HG03354 (cell line): Measurements from ENCODE around the gene SVIL.
A peak's percentile ranks its signal among the peaks of the same experiment; 100 is the strongest.
"Not testable (repeated sequence)": the region's sequence is repeated elsewhere in the genome, so short reads cannot be mapped to it uniquely, and the experiment has no call there.

Experiments used
- ATAC-seq: cut with Tn5 transposase; IDR thresholded peaks from one replicate; pipeline ENCODE4 v1.9.1; 2021; ENCODE audit warnings: mild to moderate bottlenecking; ENCODE audit not compliant: unreplicated experiment, poor library complexity, severe bottlenecking

The SVIL gene

DNA sequence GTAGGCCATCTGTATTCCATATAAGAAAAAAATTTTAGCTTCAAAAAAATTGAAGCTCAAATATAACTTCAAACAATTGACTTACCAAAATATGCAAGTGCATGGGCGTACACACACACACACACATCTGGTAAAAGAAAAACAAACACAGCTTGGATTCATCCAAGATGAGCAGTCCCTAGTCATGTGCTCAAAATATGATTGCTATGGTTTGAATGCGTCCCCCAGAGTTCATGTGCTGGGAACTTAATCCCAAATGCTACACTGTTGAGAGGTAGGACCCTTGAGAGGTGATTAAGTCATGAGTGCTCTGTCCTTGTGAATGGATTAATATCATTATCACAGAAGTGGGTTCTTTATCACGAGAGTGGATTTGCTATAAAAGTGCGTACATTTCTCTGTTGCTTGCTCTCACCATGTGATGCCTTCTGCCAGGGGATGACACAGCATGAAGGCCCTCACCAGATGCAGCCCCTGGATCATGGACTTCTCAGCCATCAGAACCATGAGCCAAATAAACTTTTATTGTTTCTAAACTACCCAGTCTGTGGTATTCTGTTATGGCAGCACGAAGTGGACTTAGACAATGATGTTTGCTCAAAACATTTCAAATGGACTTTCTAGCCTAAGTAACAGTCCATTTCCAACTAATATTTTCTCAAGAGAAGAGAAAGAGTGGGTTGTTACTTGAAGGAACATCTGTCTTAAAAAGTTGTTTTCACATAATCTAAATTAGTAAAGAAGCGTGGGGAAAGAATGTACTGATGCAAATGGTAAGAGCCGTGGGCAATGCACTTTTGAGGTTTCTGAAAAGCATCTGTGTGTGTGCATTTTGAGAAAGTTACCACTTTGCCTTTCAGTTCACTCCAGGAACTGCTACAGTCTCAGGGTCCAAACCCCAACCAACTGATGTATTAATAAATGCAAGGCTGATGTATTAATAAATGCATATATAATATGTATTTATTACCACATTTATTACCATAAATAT lies 15.1 kb upstream of the SVIL start:
- ATAC-seq, result no peak

DNA sequence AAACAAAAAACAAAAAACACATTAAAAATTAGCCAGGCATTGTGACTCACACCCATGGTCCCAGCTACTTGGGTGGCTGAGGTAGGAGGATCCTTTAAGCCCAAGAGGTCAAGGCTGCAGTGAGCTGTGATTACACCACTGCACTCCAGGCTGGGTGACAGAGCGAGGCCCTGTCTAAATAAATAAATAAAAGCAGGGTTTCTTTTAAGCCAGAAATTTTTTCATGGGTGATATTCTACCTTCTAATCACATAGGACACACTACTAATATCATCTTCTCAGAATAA lies 14.2 kb upstream of the SVIL start:
- no peak for ATAC-seq

DNA sequence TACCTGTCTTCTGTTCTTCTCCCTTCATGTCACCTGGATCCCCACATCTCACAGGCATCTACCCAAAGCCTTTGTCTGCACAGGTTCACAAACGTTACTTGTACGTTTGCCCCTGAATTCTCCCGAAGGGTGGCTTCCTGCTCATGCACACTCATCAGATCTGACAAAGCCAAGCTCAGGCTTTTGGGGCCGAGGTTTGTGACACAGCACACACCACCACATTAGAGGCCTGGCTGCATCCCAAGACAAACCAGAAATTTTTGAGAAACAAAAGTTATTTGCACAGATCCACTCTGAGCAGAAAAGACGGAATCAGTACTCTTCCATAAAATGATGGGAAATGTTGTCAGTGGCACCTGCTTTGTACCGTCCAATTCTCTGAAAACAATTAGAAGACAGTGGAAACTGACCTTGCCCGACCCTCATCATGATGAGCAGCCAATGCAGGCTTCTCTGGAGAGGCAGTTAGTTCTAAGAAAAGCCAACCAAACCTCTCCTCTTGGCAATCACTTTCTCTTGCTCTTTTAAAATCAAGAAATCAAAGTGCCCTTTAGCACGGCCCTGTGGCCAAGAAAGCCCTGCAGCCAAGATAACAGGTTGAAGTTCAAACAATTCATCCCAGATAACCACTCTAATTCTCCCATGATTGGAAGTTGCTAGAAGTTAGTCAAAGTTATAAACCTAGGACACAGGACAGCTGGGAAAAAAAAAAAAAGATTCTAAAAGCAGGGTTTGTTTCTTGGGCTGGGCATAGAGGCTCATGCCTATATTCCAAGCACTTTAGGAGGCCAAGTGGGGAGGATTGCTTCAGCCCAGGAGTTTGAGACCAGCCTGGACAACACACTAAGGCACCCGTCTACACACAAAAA lies 13.6 kb upstream of the SVIL start:
- no peak for ATAC-seq

DNA sequence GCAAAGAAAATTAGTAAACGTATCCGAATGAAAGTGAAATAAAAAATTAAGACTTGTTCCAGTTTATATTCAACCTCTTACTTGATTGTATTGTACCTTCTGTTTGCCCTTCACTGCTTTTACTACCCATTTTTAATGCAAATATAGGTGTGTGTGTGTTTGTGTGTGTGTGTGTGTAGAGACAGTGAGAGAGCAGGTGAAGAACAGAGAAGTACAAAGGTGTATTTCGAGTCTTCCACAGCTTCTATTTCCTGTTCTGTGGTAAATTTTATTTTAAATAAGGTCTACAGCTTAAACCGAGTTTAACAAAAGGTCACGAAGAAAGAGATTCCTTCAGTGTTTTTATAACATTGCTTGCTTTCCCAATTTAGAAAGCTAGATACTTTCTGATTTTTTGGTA lies 12.7 kb upstream of the SVIL start:
- no peak for ATAC-seq

DNA sequence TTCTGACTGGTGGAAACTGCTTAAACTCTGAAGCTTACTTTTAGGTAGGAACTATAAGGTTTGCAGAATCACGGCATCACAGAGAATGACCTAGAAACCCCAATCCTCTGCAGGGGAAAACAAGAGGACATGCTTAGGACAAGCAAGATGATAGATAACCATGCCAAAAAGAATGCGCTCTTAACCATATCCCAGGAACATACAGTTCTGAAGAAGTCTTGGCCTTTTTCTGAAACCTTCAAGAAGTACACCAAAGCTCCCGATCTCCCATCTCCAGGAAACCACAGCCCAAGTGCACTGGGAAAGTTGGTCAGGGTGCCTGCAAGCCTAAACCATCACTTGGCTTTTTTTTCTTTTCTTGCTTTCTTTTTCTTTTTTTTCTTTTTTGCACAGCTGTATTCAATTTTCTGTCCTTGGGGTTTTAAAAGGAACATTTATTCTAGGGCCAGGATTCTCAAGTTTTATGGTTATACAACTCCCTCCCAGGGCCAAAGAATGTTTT lies 12.2 kb upstream of the SVIL start:
- ATAC-seq, result no peak

DNA sequence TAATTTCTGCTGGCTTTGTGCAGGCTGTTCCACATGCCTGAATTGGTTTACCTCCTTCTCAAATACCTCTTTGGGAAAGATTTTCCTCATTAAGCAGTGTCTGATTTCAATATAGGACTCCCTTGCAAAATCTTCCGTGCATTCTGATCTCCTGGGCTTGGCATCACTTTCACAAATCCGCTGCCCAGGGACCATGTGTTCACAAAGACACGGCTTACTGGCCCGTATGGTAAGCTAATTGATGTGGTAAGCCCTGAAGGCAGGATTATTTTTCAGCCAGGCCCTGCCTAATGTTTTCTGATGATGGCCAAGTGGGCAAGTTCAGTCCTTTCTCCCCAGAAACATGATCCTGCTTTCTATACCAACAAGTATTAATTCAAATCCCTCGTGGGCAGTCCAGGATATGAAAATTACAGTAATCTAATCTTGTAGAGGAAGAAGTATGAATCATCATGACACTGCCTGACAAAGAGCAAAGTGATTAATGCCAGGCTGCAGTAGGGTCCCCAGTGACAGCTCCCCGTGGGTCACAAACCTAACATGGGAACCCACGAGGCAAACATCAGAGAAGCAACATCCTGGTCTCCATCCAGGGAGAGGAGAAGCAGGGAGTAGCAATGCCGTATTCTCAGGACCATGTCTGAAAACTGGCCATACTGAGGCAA lies 11.6 kb upstream of the SVIL start:
- no peak for ATAC-seq

DNA sequence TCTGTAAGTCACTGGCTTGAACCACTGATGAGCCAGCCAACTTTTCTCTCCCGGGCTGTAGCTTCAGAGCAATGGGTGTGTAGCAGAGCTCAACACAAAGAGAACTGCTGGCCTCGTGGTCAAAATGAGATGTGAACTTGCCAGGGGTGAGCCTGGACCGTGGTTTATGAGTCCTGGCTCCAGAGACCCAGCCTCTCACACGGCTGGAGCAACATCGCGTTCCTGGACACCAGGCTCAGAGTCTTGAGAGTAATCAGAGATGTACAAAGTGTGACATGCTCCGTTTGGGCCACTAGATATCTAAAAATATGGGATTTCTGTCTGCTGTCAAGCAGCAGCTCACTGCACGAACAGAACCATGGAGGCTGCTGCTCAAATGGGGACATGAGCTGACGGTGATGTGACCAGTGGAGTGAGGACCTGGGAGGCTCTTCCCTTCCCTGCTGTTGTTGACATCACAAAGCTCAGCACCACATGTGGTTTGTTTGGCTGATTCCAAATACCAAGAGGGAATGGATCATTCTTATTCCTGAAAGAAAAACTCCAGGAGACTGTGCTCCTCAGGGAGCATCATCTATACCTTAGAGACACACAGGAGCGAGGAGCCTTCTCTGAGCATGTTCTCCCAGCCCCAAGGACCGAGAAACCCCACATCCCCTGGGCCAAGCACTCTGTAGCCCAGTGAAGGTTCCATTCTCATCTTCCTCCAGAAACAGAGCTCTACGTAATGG lies 9.2 kb upstream of the SVIL start:
- ATAC-seq, result no peak

DNA sequence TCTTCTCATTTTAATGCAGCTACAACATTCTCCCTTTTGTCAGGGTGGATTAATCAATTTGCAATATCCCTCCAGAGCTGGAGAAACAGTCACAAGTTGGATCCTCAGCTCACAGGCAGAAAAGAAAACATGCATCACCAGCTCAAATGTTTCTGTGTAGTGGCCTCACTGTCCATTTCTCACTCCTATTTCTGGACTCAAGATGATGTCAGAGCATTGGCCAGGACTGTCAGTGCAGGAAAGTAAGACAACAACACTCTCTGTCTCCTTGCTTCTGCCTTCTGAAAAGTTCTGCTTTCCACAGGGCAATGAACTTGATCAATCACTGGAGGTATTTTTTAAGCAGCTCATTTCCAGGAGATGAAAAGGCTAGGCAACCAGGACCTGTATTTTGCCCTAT lies 8.2 kb upstream of the SVIL start:
- ATAC-seq, result no peak

DNA sequence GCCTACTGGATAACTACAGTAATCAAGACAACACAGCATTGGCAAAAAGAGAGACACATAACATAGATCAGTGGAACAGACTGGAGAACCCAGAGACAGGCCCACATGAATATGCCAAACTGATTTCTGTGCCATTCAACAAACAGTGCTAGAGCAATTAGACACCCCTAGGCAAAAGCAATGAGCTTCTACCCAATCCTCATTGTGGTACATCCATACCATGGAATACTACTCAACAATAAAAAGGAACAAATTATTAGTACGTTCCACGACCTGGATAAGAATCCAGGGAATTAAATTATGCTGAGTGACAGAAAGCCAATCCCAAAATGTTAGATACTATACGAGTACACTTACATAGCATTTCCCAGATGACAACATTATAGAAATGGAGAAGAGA lies 2.8 kb upstream of the SVIL start:
- ATAC-seq, result no peak

DNA sequence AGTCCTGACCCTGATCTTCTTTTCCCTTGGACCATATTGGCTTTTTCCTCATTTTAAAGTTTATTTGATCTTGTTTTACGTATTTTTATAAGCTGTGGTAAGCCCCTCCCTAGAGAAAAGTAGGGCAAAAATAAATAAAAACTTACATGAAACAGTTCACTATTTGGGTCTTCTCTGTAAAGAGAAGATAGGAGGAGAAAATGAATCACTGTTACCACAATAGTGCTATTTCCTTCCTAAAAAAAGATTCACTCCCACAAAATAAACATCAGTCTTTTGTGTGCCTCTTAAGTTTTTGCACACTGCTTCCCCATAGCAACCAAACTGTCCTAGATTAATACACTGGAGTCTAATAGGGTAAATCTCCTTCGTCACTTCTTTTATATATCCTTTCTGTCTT lies 1.4 kb upstream of the SVIL start:
- peak; percentile 7 for ATAC-seq

DNA sequence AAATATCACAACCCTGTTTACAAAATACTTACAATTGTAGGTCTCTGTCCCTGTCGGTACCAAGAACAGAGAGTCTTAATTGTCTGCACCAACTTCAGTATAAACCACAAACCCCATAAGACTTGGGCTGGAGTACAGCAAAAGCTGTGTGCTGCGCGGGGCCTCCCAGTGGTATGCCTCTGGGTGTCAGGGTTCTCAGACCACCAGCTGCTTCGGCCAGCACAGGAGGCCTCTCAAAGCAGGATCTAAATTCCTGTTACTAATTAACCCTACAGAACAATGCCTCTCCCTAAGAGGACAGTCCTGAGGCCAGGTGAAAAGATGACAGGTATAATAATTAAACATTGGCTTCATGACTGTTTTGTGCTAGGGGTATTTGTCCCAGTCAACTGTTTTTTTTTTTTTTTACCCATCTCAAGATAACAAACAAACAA lies 957 bp upstream of the SVIL start:
- peak; percentile 91 for ATAC-seq

DNA sequence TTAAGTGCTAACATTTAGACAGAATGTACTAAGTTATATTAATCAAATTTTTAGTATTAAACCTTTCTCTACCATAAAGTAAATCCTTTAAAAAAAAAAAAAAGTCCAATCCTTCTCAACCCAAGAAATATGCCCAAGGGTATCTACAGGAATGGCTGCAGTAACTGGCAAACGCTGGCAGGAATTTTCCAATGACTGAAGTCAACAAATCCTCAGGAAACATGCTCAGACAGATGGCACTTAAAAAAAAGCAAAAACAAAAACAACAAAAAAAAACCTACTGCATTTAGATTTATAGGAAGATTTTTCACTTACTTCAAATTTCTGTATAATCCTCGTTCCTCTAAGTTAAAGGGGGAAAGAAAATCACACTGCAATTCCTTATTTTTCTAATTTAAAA lies 666 bp downstream of the SVIL start:
- ATAC-seq, result no peak

DNA sequence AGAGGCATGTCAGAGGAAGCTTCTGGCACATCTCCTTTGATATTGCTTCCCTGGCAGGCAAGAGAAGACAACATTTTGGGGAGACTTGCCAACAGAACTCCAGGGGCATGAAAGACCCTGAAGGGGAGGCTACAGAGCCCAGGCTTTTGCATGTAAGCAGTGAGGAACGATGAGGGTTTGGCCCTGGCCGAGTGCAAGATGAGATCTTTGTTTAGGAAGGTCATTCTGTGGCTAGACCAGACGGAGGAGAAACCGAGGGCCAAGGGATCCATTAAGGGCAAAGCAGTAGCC lies 3.8 kb downstream of the SVIL start:
- ATAC-seq, result no peak

DNA sequence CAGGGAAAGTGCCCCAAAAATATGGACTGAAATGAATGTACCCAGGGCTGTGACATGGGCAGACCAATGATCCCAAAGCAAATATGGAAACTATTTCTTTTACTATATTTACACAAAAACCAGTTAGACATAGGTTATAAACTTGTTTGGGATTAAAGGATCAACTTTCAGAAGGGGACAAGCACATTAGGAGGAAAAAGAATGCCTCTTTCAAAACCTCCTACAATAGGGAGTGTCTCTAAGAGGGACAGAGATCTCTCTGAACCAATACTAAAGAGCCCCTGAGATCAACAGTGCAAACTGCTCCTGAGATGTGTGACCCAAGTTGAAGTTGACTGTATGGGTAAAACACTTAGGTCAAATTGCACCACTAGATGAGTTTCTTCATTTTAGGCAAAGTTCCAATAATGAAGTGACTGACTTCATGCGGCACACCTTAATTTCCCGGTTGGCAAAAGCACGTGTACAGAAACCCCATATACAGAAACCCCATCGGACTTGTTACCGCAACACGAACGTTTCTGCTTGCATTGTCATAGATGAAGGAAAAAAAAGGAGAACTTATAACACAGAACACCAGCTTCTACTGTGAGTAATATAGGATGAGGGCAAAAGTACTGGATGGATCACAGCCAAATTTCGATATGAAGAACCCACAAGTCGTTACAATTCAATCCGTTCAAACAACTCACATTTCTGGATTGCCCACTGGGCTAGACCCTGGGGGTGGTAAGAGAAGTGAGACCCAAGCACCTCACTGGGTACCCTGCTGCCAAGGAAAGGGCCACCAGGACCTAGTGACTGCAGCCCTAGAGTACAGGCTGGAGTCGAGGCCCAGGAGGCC lies 4.3 kb downstream of the SVIL start:
- ATAC-seq, result no peak

DNA sequence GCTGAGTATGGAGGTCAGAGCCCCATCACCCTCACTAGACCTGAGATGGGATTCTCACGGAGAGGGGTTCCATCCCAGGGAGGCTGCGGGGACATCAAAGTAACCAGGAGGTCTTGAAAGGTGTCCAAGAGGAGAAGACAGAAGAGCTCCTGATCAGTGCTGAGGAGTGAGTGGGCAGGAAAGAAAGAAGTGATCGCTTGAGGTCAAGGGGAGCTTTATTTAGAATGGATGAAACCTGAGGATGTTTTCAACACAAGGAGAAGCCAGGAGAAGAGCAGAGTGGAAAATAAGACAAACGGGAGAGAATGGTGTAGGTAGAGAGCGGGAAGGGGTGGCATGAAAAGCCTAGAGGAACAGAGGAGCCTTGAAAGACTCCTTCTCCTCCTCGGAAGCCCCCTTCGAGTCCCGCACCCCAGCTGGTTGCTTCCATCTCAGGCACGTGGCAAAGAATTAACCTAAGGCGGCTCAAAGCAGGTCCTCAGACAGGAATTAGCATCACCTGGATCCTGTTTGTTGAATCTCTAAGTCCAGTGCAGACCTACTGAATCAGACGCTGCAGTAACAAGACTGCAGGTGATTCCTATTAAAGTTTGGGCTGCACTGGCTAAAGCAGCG lies 5.8 kb downstream of the SVIL start:
- no peak for ATAC-seq

DNA sequence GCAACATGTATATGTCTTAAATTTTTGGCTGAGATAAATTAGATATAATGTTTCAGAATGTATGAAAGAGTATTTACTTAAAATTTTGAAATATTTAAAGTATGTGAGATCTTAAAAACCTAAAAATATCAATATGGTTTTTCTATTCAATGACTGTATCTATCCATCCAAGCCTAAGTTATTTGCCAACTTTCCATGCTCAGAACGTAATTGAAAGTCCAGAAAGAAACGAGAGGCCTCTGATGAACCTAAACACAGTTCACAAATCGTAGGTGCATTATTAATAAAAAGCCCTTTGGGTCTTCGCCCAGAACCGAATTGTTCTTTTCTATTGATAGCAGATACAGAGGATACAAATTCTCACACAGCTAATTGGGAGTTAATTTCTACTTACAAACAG lies 6.5 kb downstream of the SVIL start:
- ATAC-seq, result no peak

DNA sequence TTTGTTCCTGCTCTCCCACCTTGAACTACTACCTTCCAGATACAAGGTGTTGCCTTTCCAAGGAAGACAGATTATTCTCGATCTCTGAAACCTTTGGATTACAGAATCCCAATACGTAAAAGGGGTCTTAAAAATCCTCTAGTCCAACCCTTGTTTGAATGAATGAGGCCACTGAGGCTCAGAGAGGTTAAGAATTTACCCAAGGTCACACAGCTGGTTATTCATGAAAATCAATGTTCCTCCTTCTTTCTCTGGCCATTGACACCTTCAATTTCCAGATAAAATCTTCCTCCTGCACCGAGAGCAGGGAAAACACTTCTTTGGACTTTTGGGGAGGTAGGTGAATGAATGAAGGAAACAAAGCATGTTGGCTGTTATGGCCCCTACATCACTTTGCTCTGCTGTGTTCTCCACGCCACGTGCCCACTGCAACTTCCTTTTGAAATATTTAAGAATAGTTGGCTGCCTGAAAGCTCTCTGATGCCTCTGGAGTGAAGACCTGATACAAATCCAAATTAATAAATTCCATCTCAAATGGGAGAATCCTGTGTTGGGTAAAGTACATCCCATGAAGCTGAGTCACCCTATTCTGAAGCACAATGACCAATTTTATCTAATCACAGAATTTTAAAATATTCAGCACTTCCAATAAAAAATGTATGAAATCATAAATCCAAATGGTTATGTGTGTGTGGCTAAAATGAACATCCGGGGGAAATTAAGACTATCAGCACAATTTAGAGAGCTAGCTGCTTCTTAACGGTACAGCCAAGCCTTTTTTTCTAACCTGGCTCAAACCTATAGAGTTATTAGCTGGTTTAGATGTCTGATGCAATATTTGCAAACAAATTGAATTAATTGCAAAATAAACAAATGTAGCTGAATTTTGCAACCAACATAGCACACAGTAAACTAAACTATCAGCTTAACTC lies 7.3 kb downstream of the SVIL start:
- ATAC-seq, result no peak

DNA sequence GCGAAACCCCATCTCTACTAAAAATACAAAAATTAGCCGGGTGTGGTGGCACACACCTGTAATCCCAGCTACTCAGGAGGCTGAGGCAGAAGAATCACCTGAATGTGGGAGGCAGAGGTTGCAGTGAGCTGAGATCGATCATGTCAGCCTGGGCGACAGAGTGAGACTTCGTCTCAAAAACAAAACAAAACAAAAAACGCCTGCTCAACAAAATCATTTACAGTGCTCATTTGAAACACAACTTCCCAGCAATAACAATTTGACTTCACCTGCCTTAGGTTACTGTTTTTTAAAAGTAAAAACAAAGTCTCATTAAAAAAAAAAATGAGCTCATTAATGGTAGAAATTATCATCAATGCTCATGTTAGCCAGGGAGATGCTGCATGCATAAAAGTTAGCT lies 10.4 kb downstream of the SVIL start:
- not testable (repeated sequence) for ATAC-seq
